Measurements from ENCODE around the gene HNRNPK. TPM values are rescaled to one million over a fixed set of nuclear protein-coding genes. Genes with fewer than 3 reads are reported as not detected.

HNRNPK gene
- total RNA-seq = 100 to 1,000 TPM; 315 to 498 (median 411) TPM

- no peak for TF ChIP-seq CTCF (IDR thresholded peaks at IDR 0.05; ENCODE audit: low read depth)
These were observed at the start of gene HNRNPK for GRCh38 chr9:83979812-83980394. TSS of gene HNRNPK (minus strand) at chr9:83980215. CDS start at chr9:83978252, 1,963 bp downstream.

GRCh38 chr9:84027201-84027600, 47.2 kb upstream of the HNRNPK start:
- no peak for TF ChIP-seq CTCF (IDR thresholded peaks at IDR 0.05; ENCODE audit: low read depth)

- no peak for TF ChIP-seq CTCF (IDR thresholded peaks at IDR 0.05; ENCODE audit: low read depth)
These were observed 44.1 kb upstream of the HNRNPK start for GRCh38 chr9:84024041-84024575.

DNA sequence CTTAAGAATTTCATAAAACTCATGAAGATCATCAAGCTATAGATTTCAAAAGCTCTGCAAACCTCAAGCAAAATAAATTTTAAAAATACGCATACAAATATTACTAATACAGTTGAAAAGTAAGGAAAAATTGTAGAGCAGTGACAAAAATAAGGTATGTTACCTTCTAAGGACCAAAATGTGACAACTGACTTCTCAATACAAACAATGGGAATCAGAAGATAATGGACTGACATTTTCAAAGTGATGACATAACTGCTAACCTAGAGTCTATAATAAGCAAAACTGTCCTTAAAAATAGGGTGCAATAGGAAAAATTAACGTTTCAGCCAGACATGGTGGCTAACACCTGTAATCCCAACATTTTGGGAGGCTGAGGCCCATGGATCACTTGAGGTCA, 27.6 kb upstream of the HNRNPK start:
- TF ChIP-seq CTCF (IDR thresholded peaks at IDR 0.05; ENCODE audit: low read depth) = no peak

GRCh38 chr9:84003246-84003645, 23.2 kb upstream of the HNRNPK start:
- TF ChIP-seq CTCF (IDR thresholded peaks at IDR 0.05; ENCODE audit: low read depth) = no peak

GRCh38 chr9:84002344-84002743, 22.3 kb upstream of the HNRNPK start:
- TF ChIP-seq CTCF (IDR thresholded peaks at IDR 0.05; ENCODE audit: low read depth) = no peak

GRCh38 chr9:84001621-84002020, 21.6 kb upstream of the HNRNPK start:
- no peak for TF ChIP-seq CTCF (IDR thresholded peaks at IDR 0.05; ENCODE audit: low read depth)
